Neural progenitor cell (in vitro differentiated cells): ENCODE measurements around the gene CCDC18. TPM values are rescaled to one million over a fixed set of nuclear protein-coding genes. Genes with fewer than 3 reads are reported as not detected.

Experiments
- DNase-seq: peaks from one replicate; pipeline ENCODE4 v3.0.0-alpha.2; 2016; ENCODE audit warnings: low spot score
- H2AFZ ChIP-seq: fragments of 200-600 bp; sonication (generic); replicated peaks from 2 replicates; pipeline ENCODE4 v1.6.1; 2016; ENCODE audit warnings: antibody characterized with exemption
- H3F3A ChIP-seq: fragments of 200-600 bp; sonication (generic); 2 replicates; pipeline ENCODE4 v1.6.1; 2016; ENCODE audit warnings: antibody characterized with exemption, low read depth
- H3K27ac ChIP-seq: fragments of 200-600 bp; sonication (generic); 2 replicates; pipeline ENCODE4 v1.5.1; 2016; ENCODE audit warnings: mild to moderate bottlenecking
- H3K27me3 ChIP-seq: fragments of 200-600 bp; sonication (generic); 2 replicates; pipeline ENCODE4 v1.6.1; 2016; ENCODE audit warnings: mild to moderate bottlenecking, moderate library complexity
- H3K36me3 ChIP-seq: fragments of 200-600 bp; sonication (generic); 2 replicates; pipeline ENCODE4 v1.5.1; 2016
- H3K4me1 ChIP-seq: fragments of 200-600 bp; sonication (generic); 2 replicates; pipeline ENCODE4 v1.6.1; 2016; ENCODE audit warnings: mixed run types
- H3K4me2 ChIP-seq: fragments of 200-600 bp; sonication (generic); 2 replicates; pipeline ENCODE4 v1.6.1; 2016
- H3K4me3 ChIP-seq: fragments of 200-600 bp; sonication (generic); 2 replicates; pipeline ENCODE4 v1.5.1; 2016
- H3K79me2 ChIP-seq: fragments of 200-600 bp; sonication (generic); 2 replicates; pipeline ENCODE4 v1.6.1; 2016; ENCODE audit warnings: low read depth
- H3K9ac ChIP-seq: fragments of 200-600 bp; sonication (generic); 2 replicates; pipeline ENCODE4 v1.6.1; 2016
- H3K9me3 ChIP-seq: fragments of 200-600 bp; sonication (generic); 2 replicates; pipeline ENCODE4 v1.5.1; 2016; ENCODE audit warnings: low read depth
- H4K20me1 ChIP-seq: fragments of 200-600 bp; sonication (generic); 2 replicates; pipeline ENCODE4 v1.6.1; 2016; ENCODE audit warnings: low read depth
- H3K27ac Mint-ChIP-seq: 3 replicates; pipeline ENCODE4 v1.8.0; 2021; ENCODE audit warnings: mixed read lengths
- H3K27me3 Mint-ChIP-seq: 2 replicates; pipeline ENCODE4 v1.8.0; 2022; ENCODE audit warnings: low read depth, mild to moderate bottlenecking, inconsistent platforms, moderate library complexity, mixed read lengths; ENCODE audit not compliant: insufficient read depth
- H3K36me3 Mint-ChIP-seq: 3 replicates; pipeline ENCODE4 v1.8.0; 2021; ENCODE audit warnings: mixed read lengths
- H3K4me1 Mint-ChIP-seq: 3 replicates; pipeline ENCODE4 v1.8.0; 2021; ENCODE audit warnings: mixed read lengths
- H3K4me3 Mint-ChIP-seq: 3 replicates; pipeline ENCODE4 v1.8.0; 2021; ENCODE audit warnings: mild to moderate bottlenecking, moderate library complexity, mixed read lengths
- H3K9me3 Mint-ChIP-seq: 3 replicates; pipeline ENCODE4 v1.8.0; 2020; ENCODE audit warnings: mixed read lengths
- CTCF ChIP-seq: fragments of 200-600 bp; sonication (generic); IDR thresholded peaks from 2 replicates; pipeline ENCODE4 v1.5.1; 2017; ENCODE audit warnings: antibody characterized with exemption, mild to moderate bottlenecking
- EZH2 ChIP-seq: fragments of 200-600 bp; sonication (generic); IDR thresholded peaks from 2 replicates; pipeline ENCODE4 v1.6.1; 2017; ENCODE audit warnings: antibody characterized with exemption, mild to moderate bottlenecking, moderate library complexity
- EZH2phosphoT487 ChIP-seq: fragments of 200-600 bp; sonication (generic); IDR thresholded peaks from 2 replicates; pipeline ENCODE4 v1.6.1; 2017; ENCODE audit warnings: antibody characterized with exemption
- total RNA-seq: library from RNA; depleted of rRNA; stranded (reverse); fragments of >200 nt; gene quantifications from 2 replicates; pipeline ENCODE4 v1.2.3, GENCODE V29; 2015; ENCODE audit warnings: low replicate concordance

The CCDC18 gene
- total RNA-seq, 1 donor from 2014 or later: 54.4 TPM

DNA sequence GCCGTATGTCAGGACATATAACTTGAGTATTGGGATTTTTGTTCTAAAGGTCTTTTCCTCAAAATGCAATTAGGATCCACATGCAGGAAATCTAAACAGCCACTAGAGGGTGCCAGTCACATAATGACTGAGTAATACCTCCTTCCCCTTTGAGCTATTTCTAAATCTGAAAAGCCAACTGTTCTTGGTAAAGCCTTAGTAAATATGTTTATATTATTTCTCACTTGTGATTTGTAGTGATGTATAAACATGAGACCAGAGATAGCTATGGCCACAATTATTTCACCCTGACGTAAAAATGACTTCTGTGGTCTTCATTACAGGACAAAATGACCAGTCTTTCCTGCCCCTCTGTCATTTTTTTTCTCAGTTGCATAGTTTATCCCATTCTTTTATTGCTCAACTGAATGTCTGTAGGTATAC is 124.2 kb downstream of the CCDC18 start:
- Mint-ChIP-seq H3K4me3 (no peak overlapping the region), H3K9me3 (no peaks in the 10 kb centered on the region), H3K36me3 (peaks cover under 1% of the 10 kb centered on the region), H3K27ac (no peak overlapping the region), H3K4me1 (no peaks in the 10 kb centered on the region), H3K27me3 (no peaks in the 10 kb centered on the region)
- Histone ChIP-seq H3K27me3 (no peaks in the 10 kb centered on the region), H3K36me3 (no peaks in the 10 kb centered on the region), H3K27ac (no peak overlapping the region), H3K79me2 (no peaks in the 10 kb centered on the region), H3F3A (no peaks in the 10 kb centered on the region), H3K9ac (no peak overlapping the region), H3K4me1 (no peaks in the 10 kb centered on the region), H2AFZ (no peak overlapping the region), H3K4me2 (no peak overlapping the region), H3K9me3 (no peaks in the 10 kb centered on the region), H3K4me3 (no peak overlapping the region), H4K20me1 (no peaks in the 10 kb centered on the region)
- no peak for TF ChIP-seq EZH2
- peak; percentile 94 for TF ChIP-seq CTCF
- peak; percentile 69 for DNase-seq

DNA sequence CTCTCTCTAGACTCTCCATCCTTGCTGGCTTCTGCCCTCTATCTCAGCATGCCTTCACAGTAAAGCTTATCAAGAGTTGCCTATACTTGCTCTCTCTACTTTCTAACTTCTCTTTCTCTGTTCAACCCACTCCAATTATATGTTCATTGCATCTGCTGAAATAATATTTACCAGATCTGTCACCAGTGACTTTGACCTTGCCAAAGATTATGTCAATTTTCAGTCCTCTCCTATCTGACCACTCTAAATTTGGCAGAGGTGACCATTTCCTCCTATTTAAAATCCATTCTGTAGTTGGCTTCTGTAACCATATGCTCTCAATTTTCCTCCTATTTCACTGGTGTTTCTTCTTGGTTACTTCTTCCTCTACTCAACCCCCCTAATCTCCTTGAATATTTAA is 126.4 kb downstream of the CCDC18 start:
- H2AFZ ChIP-seq: no peak overlapping the region
- H3F3A ChIP-seq: no peaks in the 10 kb centered on the region
- no peak overlapping the region for H3K9ac ChIP-seq
- no peak for TF ChIP-seq EZH2
- no peak for TF ChIP-seq EZH2phosphoT487
- TF ChIP-seq CTCF: no peak
- H3K9me3 ChIP-seq: no peaks in the 10 kb centered on the region
- no peak overlapping the region for H3K4me2 ChIP-seq
- no peaks in the 10 kb centered on the region for H3K36me3 ChIP-seq
- no peaks in the 10 kb centered on the region for H3K4me1 Mint-ChIP-seq
- H3K27ac ChIP-seq: no peak overlapping the region
- no peaks in the 10 kb centered on the region for H4K20me1 ChIP-seq
- H3K9me3 Mint-ChIP-seq: no peaks in the 10 kb centered on the region
- no peaks in the 10 kb centered on the region for H3K79me2 ChIP-seq
- DNase-seq: no peak
- no peaks in the 10 kb centered on the region for H3K27me3 Mint-ChIP-seq
- no peak overlapping the region for H3K4me3 Mint-ChIP-seq
- H3K4me3 ChIP-seq: no peak overlapping the region
- H3K27me3 ChIP-seq: no peaks in the 10 kb centered on the region
- no peak overlapping the region for H3K27ac Mint-ChIP-seq
- no peaks in the 10 kb centered on the region for H3K4me1 ChIP-seq
- H3K36me3 Mint-ChIP-seq: peaks cover 8% of the 10 kb centered on the region

- H3K4me1 Mint-ChIP-seq: no peaks in the 10 kb centered on the region
- no peaks in the 10 kb centered on the region for H3K79me2 ChIP-seq
- no peak overlapping the region for H3K4me2 ChIP-seq
- no peaks in the 10 kb centered on the region for H3K9me3 ChIP-seq
- no peaks in the 10 kb centered on the region for H3K27me3 Mint-ChIP-seq
- no peaks in the 10 kb centered on the region for H3K36me3 ChIP-seq
- no peak overlapping the region for H3K27ac Mint-ChIP-seq
- DNase-seq: no peak
- no peak for TF ChIP-seq CTCF
- TF ChIP-seq EZH2phosphoT487: no peak
- TF ChIP-seq EZH2: no peak
- no peak overlapping the region for H3K4me3 Mint-ChIP-seq
- H3K4me3 ChIP-seq: no peak overlapping the region
- H3K27ac ChIP-seq: no peak overlapping the region
- H3K27me3 ChIP-seq: no peaks in the 10 kb centered on the region
- no peak overlapping the region for H3K9ac ChIP-seq
- no peak overlapping the region for H2AFZ ChIP-seq
- H3K36me3 Mint-ChIP-seq: peaks cover 8% of the 10 kb centered on the region
- H3F3A ChIP-seq: no peaks in the 10 kb centered on the region
- no peaks in the 10 kb centered on the region for H4K20me1 ChIP-seq
- no peaks in the 10 kb centered on the region for H3K4me1 ChIP-seq
- no peaks in the 10 kb centered on the region for H3K9me3 Mint-ChIP-seq
Measured at GRCh38 chr1:93313026-93313425, 132.5 kb downstream of the CCDC18 start.

GRCh38 chr1:93317207-93317606 is 136.7 kb downstream of the CCDC18 start:
- Histone ChIP-seq H3K9ac (no peak overlapping the region), H3K36me3 (no peaks in the 10 kb centered on the region), H3K9me3 (no peaks in the 10 kb centered on the region), H3K27ac (no peak overlapping the region), H3K79me2 (no peaks in the 10 kb centered on the region), H3K4me3 (no peak overlapping the region), H3K4me1 (no peaks in the 10 kb centered on the region), H2AFZ (no peak overlapping the region), H3F3A (no peaks in the 10 kb centered on the region), H4K20me1 (no peaks in the 10 kb centered on the region), H3K27me3 (no peaks in the 10 kb centered on the region), H3K4me2 (no peak overlapping the region)
- H3K4me1 Mint-ChIP-seq: no peaks in the 10 kb centered on the region
- no peaks in the 10 kb centered on the region for H3K27me3 Mint-ChIP-seq
- H3K9me3 Mint-ChIP-seq: peaks cover 6% of the 10 kb centered on the region
- no peak for DNase-seq
- H3K36me3 Mint-ChIP-seq: peaks cover 5% of the 10 kb centered on the region
- TF ChIP-seq CTCF (no peak), EZH2phosphoT487 (no peak), EZH2 (no peak)
- H3K27ac Mint-ChIP-seq: no peak overlapping the region
- H3K4me3 Mint-ChIP-seq: no peak overlapping the region
